K562 (cell line): Measurements from ENCODE around the gene FOXJ3. TPM values are rescaled to one million over a fixed set of nuclear protein-coding genes. Genes with fewer than 3 reads are reported as not detected.
A peak's percentile ranks its signal among the peaks of the same experiment; 100 is the strongest.

Experiments used
- ATAC-seq: fragments of 200-7000 bp; cut with Tn5 transposase; 3 replicates; pipeline ENCODE4 v1.9.1; 2020; ENCODE audit warnings: moderate library complexity
- BruUV-seq: library from RNA; stranded (reverse); fragments of 400-500 nt; replicated peaks from 2 replicates; lab custom pipeline; 2021; lab: Mats Ljungman, UMichigan
- CTCF ChIA-PET: fragments of 300-600 bp; formaldehyde crosslinking; extraction: SDS; loops from one replicate; lab custom pipeline; 2021; ENCODE audit warnings: low intra/inter-chr PET ratio; lab: Yijun Ruan, JAX
- POLR2A ChIA-PET: fragments of 300-600, 350-650 bp; sonication (Branson Sonifier 250); formaldehyde crosslinking; extraction: SDS; loops from one replicate; lab custom pipeline; 2021; ENCODE audit warnings: antibody characterized with exemption, inconsistent platforms; lab: Yijun Ruan, JAX
- DNase-seq, 4 experiments: peaks; one replicate each; pipeline versions ENCODE4 v3.0.0 to v3.0.0-alpha.2; 2011 to 2018; ENCODE audit warnings: low spot score in 3 of 4, mixed read lengths in 3 of 4; ENCODE audit errors: extremely low read depth in 1 of 4
- FAIRE-seq: peaks from 2 replicates; lab custom pipeline; 2011; peaks lifted over from hg19 to GRCh38; lab: Jason Lieb, UNC
- H2AFZ ChIP-seq: 2 replicates; pipeline ENCODE4 v1.6.0; 2011; ENCODE audit warnings: low read depth, low read length, control low read depth, inconsistent platforms
- H3K27ac ChIP-seq: fragments of 200-600 bp; 3 replicates; pipeline ENCODE4 v1.8.0; 2011; ENCODE audit warnings: low read depth, mild to moderate bottlenecking, control low read depth, inconsistent platforms, low read length, moderate library complexity, mixed read lengths; ENCODE audit errors: extremely low read depth
- H3K27me3 ChIP-seq, 2 experiments: fragments of 300-600 bp in 1 of 2; 2 replicates in 1 of 2; 3 replicates in 1 of 2; pipeline versions ENCODE4 v1.6.0 to v1.8.0; 2011; ENCODE audit warnings: inconsistent platforms in 2 of 2, low read length in 2 of 2, mild to moderate bottlenecking in 1 of 2, mixed read lengths in 1 of 2, moderate library complexity in 1 of 2; ENCODE audit not compliant: control insufficient read depth in 2 of 2, insufficient read depth in 2 of 2
- H3K36me3 ChIP-seq: fragments of 300-600 bp; 3 replicates; pipeline ENCODE4 v1.8.0; 2011; ENCODE audit warnings: mild to moderate bottlenecking, low read length, inconsistent platforms; ENCODE audit not compliant: control insufficient read depth, insufficient read depth
- H3K4me1 ChIP-seq, 2 experiments: fragments of 200-600 bp in 1 of 2; replicated peaks in 1 of 2; 2 replicates in 1 of 2; 3 replicates in 1 of 2; pipeline versions ENCODE4 v1.5.1 to v1.8.0; 2011; ENCODE audit warnings: inconsistent platforms in 2 of 2, low read length in 2 of 2, mild to moderate bottlenecking in 1 of 2, mixed read lengths in 1 of 2, moderate library complexity in 1 of 2; ENCODE audit not compliant: control insufficient read depth in 2 of 2, insufficient read depth in 2 of 2
- H3K4me2 ChIP-seq: 2 replicates; pipeline ENCODE4 v1.6.1; 2011; ENCODE audit warnings: low read length, control low read depth, inconsistent platforms, mixed read lengths; ENCODE audit not compliant: insufficient read depth
- H3K4me3 ChIP-seq: fragments of 200-600 bp; sonication (generic), shearing (Covaris generic); 2 replicates; pipeline ENCODE4 v1.5.1; 2016; ENCODE audit warnings: control low read depth, inconsistent platforms
- H3K79me2 ChIP-seq: fragments of 200-600 bp; 3 replicates; pipeline ENCODE4 v1.8.0; 2011; ENCODE audit warnings: low read length, inconsistent platforms; ENCODE audit not compliant: control insufficient read depth, insufficient read depth
- H3K9ac ChIP-seq, 2 experiments: 2 replicates each; pipeline versions ENCODE4 v1.6.0 to v1.6.1; 2011; ENCODE audit warnings: low read depth in 2 of 2, low read length in 2 of 2, control low read depth in 1 of 2, inconsistent platforms in 1 of 2, mild to moderate bottlenecking in 1 of 2, mixed read lengths in 1 of 2; ENCODE audit not compliant: insufficient read depth in 1 of 2
- H3K9me1 ChIP-seq: one replicate; pipeline ENCODE4 v1.6.0; 2011; ENCODE audit warnings: inconsistent platforms, mild to moderate bottlenecking, low read length, moderate library complexity; ENCODE audit not compliant: control insufficient read depth, insufficient read depth
- H3K9me3 ChIP-seq: replicated peaks from 2 replicates; pipeline ENCODE4 v1.5.1; 2011; ENCODE audit warnings: low read depth, low read length, inconsistent platforms; ENCODE audit not compliant: control insufficient read depth, insufficient read depth
- H4K20me1 ChIP-seq: replicated peaks from 2 replicates; pipeline ENCODE4 v1.6.1; 2011; ENCODE audit warnings: low read length, inconsistent platforms, mixed read lengths; ENCODE audit not compliant: control insufficient read depth, insufficient read depth
- FOXP4 ChIP-seq: sonication (generic); formaldehyde crosslinking; IDR thresholded peaks from 2 replicates; pipeline ENCODE4 v1.8.0; 2022; ENCODE audit warnings: mild to moderate bottlenecking, missing genetic modification reagents, borderline replicate concordance
- PHF21A ChIP-seq: fragments of 450-650 bp; IDR thresholded peaks from 2 replicates; pipeline ENCODE4 v1.6.1; 2017; ENCODE audit warnings: low read depth, borderline replicate concordance
- SIN3B ChIP-seq: fragments of 450-650 bp; IDR thresholded peaks from 2 replicates; pipeline ENCODE4 v1.6.1; 2017; ENCODE audit warnings: low read depth, mild to moderate bottlenecking, moderate library complexity
- ZNF124 ChIP-seq: sonication (generic); formaldehyde crosslinking; IDR thresholded peaks from 2 replicates; pipeline ENCODE4 v1.8.1; 2022; ENCODE audit warnings: missing genetic modification reagents
- ZNF384 ChIP-seq: IDR thresholded peaks from 2 replicates; pipeline ENCODE4 v1.6.1; 2012; ENCODE audit warnings: low read depth, low read length, improper control_type of control experiment
- ZNF766 ChIP-seq: fragments of 200-800 bp; sonication (Bioruptor generic); conservative IDR thresholded peaks from 2 replicates; pipeline ENCODE4 v1.6.1; 2016; ENCODE audit warnings: missing genetic modification characterization, missing compliant biosample characterization
- WGBS: fragments of 100-300 bp; shearing (Covaris generic); methylation state at CpG from one replicate; pipeline ENCODE4 v1.1.6; 2016; ENCODE audit warnings: low coverage, mixed read lengths; ENCODE audit not compliant: insufficient coverage; ENCODE audit errors: missing lambda C conversion rate; 5-methylcytosine and 5-hydroxymethylcytosine counted together
- in situ Hi-C: fragments of 300-500 bp; cut with MboI; formaldehyde crosslinking; loops from 4 replicates; pipeline ENCODE4 v1.15.0; 2018; ENCODE audit warnings: inconsistent platforms, mixed read lengths
- intact Hi-C: fragments of 100-400 bp; cut with micrococcal nuclease; formaldehyde crosslinking; loops from 2 replicates; pipeline ENCODE4 v1.14.2; 2022
- polyA plus RNA-seq, 8 experiments: library from polyadenylated mRNA; depleted of rRNA in 4 of 8; stranded (reverse) in 5 of 8; unstranded in 3 of 8; fragments of >200 nt; fragmentation: Nextera tagmentation in 2 of 8; fragmentation: Illumina TruSeq in 1 of 8; extraction: Ambion mirVana in 2 of 8; extraction: Trizol in 1 of 8; gene quantifications; 2 replicates each; pipeline versions ENCODE4 v1.2.1 to v1.2.3, GENCODE V29; 2011 to 2014; ENCODE audit warnings: inconsistent platforms in 1 of 8, missing spikeins in 1 of 8
- total RNA-seq, 7 experiments: library from RNA; depleted of rRNA in 6 of 7; stranded (reverse); fragments of >200 nt in 6 of 7; fragmentation: Illumina TruSeq in 2 of 7; extraction: Trizol in 2 of 7; gene quantifications; 2 replicates each; pipeline versions ENCODE4 v1.2.1 to v1.2.3, GENCODE V29; 2011 to 2021; ENCODE audit warnings: low replicate concordance in 1 of 7

Gene FOXJ3
- total and polyA plus RNA-seq, 9 of the 15 experiments (the other 6 are each of a cell fraction or from before 2014, with no cell fraction given) = 8.7 to 35.3 (median 23.4) TPM

- intact Hi-C loops (no loop called here), in situ Hi-C loops (no loop called here)
- Histone ChIP-seq H2AFZ (no peak overlapping the region), H3K9ac (no peak overlapping the region), H3K9me3 (no peaks in the 10 kb centered on the region), H4K20me1 (peaks cover 17% of the 10 kb centered on the region; the same call in 1 of the 2 replicates), H3K27me3 (no peaks in the 10 kb centered on the region)
- no peak for ATAC-seq
- no TSS peak for BruUV-seq
- TF ChIP-seq ZNF766 (CRISPR knock-in tag) = no peak
- TF ChIP-seq, all 486 proteins: peak for 0
- Histone ChIP-seq H3K9me1 (peaks cover 2% of the 10 kb centered on the region), H3K4me1 (peaks cover 0 to 17% of the 10 kb centered on the region in 2 experiments; a peak in 2 of 5 replicates), H3K4me2 (no peak overlapping the region), H3K79me2 (peaks cover 98% of the 10 kb centered on the region), H3K4me3 (no peak overlapping the region), H3K36me3 (peaks cover 13% of the 10 kb centered on the region), H3K27ac (no peak overlapping the region)
- WGBS = 89% methylated on average over 4 of the region's 4 CpGs
- CTCF ChIA-PET = no interaction called here
- FAIRE-seq (no peak), DNase-seq (no peak)
- POLR2A ChIA-PET = interaction anchor here (1.3 kb wide), 1 partner anchor 11 kb away, joined by 4 read pairs; no protein-coding TSS in a partner anchor
These were observed 16.4 kb downstream of the FOXJ3 start for GRCh38 chr1:42318601-42319000.

DNA sequence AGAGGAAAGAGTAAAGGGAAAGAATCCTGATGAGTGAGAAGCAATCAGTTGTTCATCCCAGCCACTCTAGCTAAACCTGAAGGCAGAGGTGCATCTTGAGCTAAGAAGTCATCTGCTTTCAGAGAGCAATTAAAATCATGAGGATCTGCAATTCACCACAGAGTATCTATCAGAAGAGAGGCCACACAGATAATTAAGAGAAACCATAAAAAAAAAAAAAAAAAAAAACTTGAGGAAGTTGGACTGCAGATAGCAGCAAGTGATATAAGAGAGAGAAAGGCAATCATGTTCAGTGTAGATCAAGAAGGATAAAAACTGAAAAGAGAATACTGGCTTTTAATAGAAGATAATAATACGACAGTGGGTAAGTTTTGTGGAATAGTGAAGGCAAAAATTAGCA, 17.7 kb downstream of the FOXJ3 start:
- FAIRE-seq = no peak

More for the DNA sequence above, 17.7 kb downstream of the FOXJ3 start:
- ATAC-seq = no peak
- Histone ChIP-seq H2AFZ (no peak overlapping the region), H3K9ac (no peak overlapping the region), H4K20me1 (peaks cover 20% of the 10 kb centered on the region), H3K4me1 (peaks cover 0 to 12% of the 10 kb centered on the region in 2 experiments; a peak in 2 of 5 replicates), H3K4me3 (no peak overlapping the region), H3K9me3 (no peaks in the 10 kb centered on the region)
- CTCF ChIA-PET = no interaction called here
- intact Hi-C loops = no loop called here
- POLR2A ChIA-PET = interaction anchor here (0.7 to 1.5 kb wide), 6 partner anchors 12 to 413 kb away, joined by 3 to 4 read pairs (median 3); no protein-coding TSS in a partner anchor
- 36% methylated on average over 1 of the region's 1 CpG for WGBS
- TF ChIP-seq ZNF124 (CRISPR knock-in tag) (no peak), ZNF384 (0 out of 2 replicates have a peak, but pooled peaks have one; percentile 17), SIN3B (no peak), FOXP4 (CRISPR knock-in tag) (no peak), PHF21A (no peak)
- TF ChIP-seq, all 486 proteins: peak for 1
- DNase-seq = no peak
- H3K9me1 ChIP-seq = no peaks in the 10 kb centered on the region
- peaks cover 4% of the 10 kb centered on the region; the same call in 1 of the 3 replicates for H3K36me3 ChIP-seq
- in situ Hi-C loops = no loop called here
- H3K4me2 ChIP-seq = no peak overlapping the region
- H3K79me2 ChIP-seq = peaks cover 96% of the 10 kb centered on the region
- no peaks in the 10 kb centered on the region for H3K27me3 ChIP-seq
- no TSS peak for BruUV-seq
- no peak overlapping the region for H3K27ac ChIP-seq
